GM12878 (cell line): ENCODE data around the gene NFATC2. TPM values are rescaled to one million over a fixed set of nuclear protein-coding genes. Genes with fewer than 3 reads are reported as not detected.

Source experiments
- ATAC-seq: fragments of 200-7000 bp; cut with Tn5 transposase; 3 replicates; pipeline ENCODE4 v1.9.1; 2020; ENCODE audit warnings: mild to moderate bottlenecking, moderate library complexity
- BruUV-seq: library from RNA; stranded (reverse); fragments of 400-500 nt; replicated peaks from 2 replicates; lab custom pipeline; 2021; lab: Mats Ljungman, UMichigan
- CTCF ChIA-PET: fragments of 300-600 bp; sonication (Branson Sonifier 250); formaldehyde crosslinking; extraction: SDS; loops from one replicate; lab custom pipeline; 2021; ENCODE audit warnings: inconsistent platforms; lab: Yijun Ruan, JAX
- POLR2A ChIA-PET: fragments of 350-600 bp; formaldehyde crosslinking; extraction: SDS; loops from one replicate; lab custom pipeline; 2021; ENCODE audit warnings: inconsistent platforms; lab: Charles Lee
- RAD21 ChIA-PET: fragments of 300-600 bp; sonication (Branson Sonifier 250); formaldehyde crosslinking; loops from one replicate; lab custom pipeline; 2023; ENCODE audit warnings: antibody characterized with exemption; ENCODE audit not compliant: unreplicated experiment; lab: Charles Lee
- SMC1A ChIA-PET: fragments of 300-600 bp; sonication (Branson Sonifier 250); formaldehyde crosslinking; loops from one replicate; lab custom pipeline; 2023; ENCODE audit not compliant: unreplicated experiment, uncharacterized antibody; lab: Charles Lee
- DNase-seq: peaks from one replicate; pipeline ENCODE4 v3.0.0-alpha.2; 2011; ENCODE audit warnings: low read depth, low spot score
- FAIRE-seq: peaks from 3 replicates; lab custom pipeline; 2011; peaks lifted over from hg19 to GRCh38; lab: Jason Lieb, UNC
- H2AFZ ChIP-seq: 2 replicates; pipeline ENCODE4 v1.6.0; 2011; ENCODE audit warnings: low read depth, low read length, control low read depth; ENCODE audit not compliant: control insufficient read depth
- H3K27ac ChIP-seq: 2 replicates; pipeline ENCODE4 v1.5.1; 2011; ENCODE audit warnings: control low read depth; ENCODE audit not compliant: control insufficient read depth, insufficient read depth
- H3K27me3 ChIP-seq, 2 experiments: replicated peaks in 1 of 2; 2 replicates each; pipeline versions ENCODE4 v1.6.0 to v1.6.1; 2011; ENCODE audit warnings: low read length in 1 of 2; ENCODE audit not compliant: control insufficient read depth in 2 of 2, insufficient read depth in 2 of 2
- H3K36me3 ChIP-seq, 2 experiments: 2 replicates each; pipeline ENCODE4 v1.5.1; 2011; ENCODE audit warnings: low read length in 1 of 2; ENCODE audit not compliant: control insufficient read depth in 2 of 2, insufficient read depth in 2 of 2
- H3K4me1 ChIP-seq: 2 replicates; pipeline ENCODE4 v1.6.1; 2011; ENCODE audit warnings: mild to moderate bottlenecking, low read length, moderate library complexity, mixed read lengths; ENCODE audit not compliant: control insufficient read depth, insufficient read depth
- H3K4me2 ChIP-seq: 2 replicates; pipeline ENCODE4 v1.6.0; 2011; ENCODE audit warnings: control low read depth; ENCODE audit not compliant: control insufficient read depth, insufficient read depth
- H3K4me3 ChIP-seq: fragments of 200-600 bp; sonication (generic); 2 replicates; pipeline ENCODE4 v1.5.1; 2016
- H3K79me2 ChIP-seq: 2 replicates; pipeline ENCODE4 v1.6.0; 2011; ENCODE audit warnings: low read length; ENCODE audit not compliant: control insufficient read depth, insufficient read depth
- H3K9ac ChIP-seq: 2 replicates; pipeline ENCODE4 v1.8.0; 2011; ENCODE audit warnings: low read length, control low read depth, mixed read lengths; ENCODE audit not compliant: control insufficient read depth, insufficient read depth
- H3K9me3 ChIP-seq: replicated peaks from 3 replicates; pipeline ENCODE4 v1.5.1; 2011; ENCODE audit warnings: mild to moderate bottlenecking, low read length; ENCODE audit not compliant: control insufficient read depth, insufficient read depth
- H4K20me1 ChIP-seq: 2 replicates; pipeline ENCODE4 v1.6.0; 2011; ENCODE audit not compliant: control insufficient read depth, insufficient read depth
- YY1 ChIP-seq: IDR thresholded peaks from 2 replicates; pipeline ENCODE4 v1.6.1; 2011; ENCODE audit warnings: low read depth, mild to moderate bottlenecking, low read length
- ZNF217 ChIP-seq: fragments of 450-650 bp; IDR thresholded peaks from 2 replicates; pipeline ENCODE4 v1.6.1; 2017; ENCODE audit warnings: antibody characterized with exemption, mild to moderate bottlenecking
- WGBS: methylation state at CpG from one replicate; pipeline ENCODE4 v1.1.6; 2016; ENCODE audit warnings: low lambda C conversion rate; ENCODE audit not compliant: insufficient replicate concordance, insufficient coverage; ENCODE audit errors: missing lambda C conversion rate; 5-methylcytosine and 5-hydroxymethylcytosine counted together
- in situ Hi-C: fragments of 300-500 bp; cut with MboI; formaldehyde crosslinking; loops from 9 replicates; pipeline ENCODE4 v1.14.3; 2018; ENCODE audit warnings: mixed read lengths
- intact Hi-C: fragments of 100-400 bp; cut with micrococcal nuclease; formaldehyde crosslinking; loops from one replicate; pipeline ENCODE4 v1.14.2; 2022; ENCODE audit not compliant: unreplicated experiment
- polyA plus RNA-seq, 11 experiments: library from polyadenylated mRNA; depleted of rRNA in 4 of 11; unstranded in 6 of 11; stranded (reverse) in 5 of 11; fragments of >200 nt; fragmentation: Nextera tagmentation in 4 of 11; fragmentation: Illumina TruSeq in 1 of 11; extraction: Ambion mirVana in 4 of 11; extraction: Trizol in 1 of 11; gene quantifications; 1 replicate in 1 of 11; 2 replicates in 10 of 11; pipeline versions ENCODE4 v1.2.1 to v1.2.3, GENCODE V29; 2011 to 2016; ENCODE audit warnings: inconsistent platforms in 2 of 11, missing spikeins in 2 of 11, low read depth in 1 of 11
- total RNA-seq, 4 experiments: library from RNA; depleted of rRNA in 3 of 4; stranded (reverse); fragments of >200 nt in 3 of 4; fragmentation: Illumina TruSeq in 1 of 4; extraction: Trizol in 1 of 4; gene quantifications; 2 replicates each; pipeline versions ENCODE4 v1.2.1 to v1.2.3, GENCODE V29; 2013 to 2021
- TF ChIP-seq, protein P1 (sequence below): IDR thresholded peaks from 2 replicates; pipeline ENCODE4 v1.6.1; 2012; ENCODE audit warnings: low read depth, low read length, improper control_type of control experiment
- TF ChIP-seq, protein P2 (sequence below): IDR thresholded peaks from 2 replicates; pipeline ENCODE4 v1.6.1; 2011; ENCODE audit warnings: borderline replicate concordance, low read depth, mild to moderate bottlenecking, moderate library complexity, mixed read lengths, low read length; ENCODE audit not compliant: insufficient read depth; ENCODE audit errors: extremely low read length
- TF ChIP-seq, protein P3 (sequence below): IDR thresholded peaks from 2 replicates; pipeline ENCODE4 v1.6.1; 2012; ENCODE audit warnings: low read length, inconsistent platforms

The NFATC2 gene
- total and polyA plus RNA-seq, 10 of the 15 experiments (the other 5 are each of a cell fraction or from before 2014, with no cell fraction given) = 3.3 to 20.0 (median 7.3) TPM

GRCh38 chr20:51377132-51377531, 165.4 kb downstream of the NFATC2 start:
- Histone ChIP-seq H3K27me3 (no peaks in the 10 kb centered on the region), H3K4me3 (no peak overlapping the region), H2AFZ (no peak overlapping the region), H3K4me1 (peaks cover 14% of the 10 kb centered on the region), H4K20me1 (no peaks in the 10 kb centered on the region), H3K79me2 (no peaks in the 10 kb centered on the region), H3K27ac (no peak overlapping the region), H3K36me3 (no peaks in the 10 kb centered on the region), H3K4me2 (no peak overlapping the region), H3K9ac (no peak overlapping the region), H3K9me3 (no peaks in the 10 kb centered on the region)
- ChIA-PET POLR2A (no interaction called here), CTCF (no interaction called here), RAD21 (no interaction called here), SMC1A (no interaction called here)
- FAIRE-seq (no peak), DNase-seq (no peak), ATAC-seq (no peak)
- TF ChIP-seq ZNF217 = no peak
- TF ChIP-seq, protein P1, sequence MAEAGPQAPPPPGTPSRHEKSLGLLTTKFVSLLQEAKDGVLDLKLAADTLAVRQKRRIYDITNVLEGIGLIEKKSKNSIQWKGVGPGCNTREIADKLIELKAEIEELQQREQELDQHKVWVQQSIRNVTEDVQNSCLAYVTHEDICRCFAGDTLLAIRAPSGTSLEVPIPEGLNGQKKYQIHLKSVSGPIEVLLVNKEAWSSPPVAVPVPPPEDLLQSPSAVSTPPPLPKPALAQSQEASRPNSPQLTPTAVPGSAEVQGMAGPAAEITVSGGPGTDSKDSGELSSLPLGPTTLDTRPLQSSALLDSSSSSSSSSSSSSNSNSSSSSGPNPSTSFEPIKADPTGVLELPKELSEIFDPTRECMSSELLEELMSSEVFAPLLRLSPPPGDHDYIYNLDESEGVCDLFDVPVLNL = no peak
- TF ChIP-seq YY1 = no peak
- TF ChIP-seq, protein P2, sequence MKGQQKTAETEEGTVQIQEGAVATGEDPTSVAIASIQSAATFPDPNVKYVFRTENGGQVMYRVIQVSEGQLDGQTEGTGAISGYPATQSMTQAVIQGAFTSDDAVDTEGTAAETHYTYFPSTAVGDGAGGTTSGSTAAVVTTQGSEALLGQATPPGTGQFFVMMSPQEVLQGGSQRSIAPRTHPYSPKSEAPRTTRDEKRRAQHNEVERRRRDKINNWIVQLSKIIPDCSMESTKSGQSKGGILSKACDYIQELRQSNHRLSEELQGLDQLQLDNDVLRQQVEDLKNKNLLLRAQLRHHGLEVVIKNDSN = no peak
- TF ChIP-seq, protein P3, sequence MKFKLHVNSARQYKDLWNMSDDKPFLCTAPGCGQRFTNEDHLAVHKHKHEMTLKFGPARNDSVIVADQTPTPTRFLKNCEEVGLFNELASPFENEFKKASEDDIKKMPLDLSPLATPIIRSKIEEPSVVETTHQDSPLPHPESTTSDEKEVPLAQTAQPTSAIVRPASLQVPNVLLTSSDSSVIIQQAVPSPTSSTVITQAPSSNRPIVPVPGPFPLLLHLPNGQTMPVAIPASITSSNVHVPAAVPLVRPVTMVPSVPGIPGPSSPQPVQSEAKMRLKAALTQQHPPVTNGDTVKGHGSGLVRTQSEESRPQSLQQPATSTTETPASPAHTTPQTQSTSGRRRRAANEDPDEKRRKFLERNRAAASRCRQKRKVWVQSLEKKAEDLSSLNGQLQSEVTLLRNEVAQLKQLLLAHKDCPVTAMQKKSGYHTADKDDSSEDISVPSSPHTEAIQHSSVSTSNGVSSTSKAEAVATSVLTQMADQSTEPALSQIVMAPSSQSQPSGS = no peak
- BruUV-seq = no TSS peak
- WGBS = 61% methylated on average over 8 of the region's 8 CpGs
- intact Hi-C loops = no loop called here
- in situ Hi-C loops = no loop called here
